Measurements from ENCODE around the gene GALNT4. TPM values are rescaled to one million over a fixed set of nuclear protein-coding genes. Genes with fewer than 3 reads are reported as not detected.

The GALNT4 gene
- 0.98 TPM for total RNA-seq (ENCODE audit: unreplicated experiment)
- long read RNA-seq, result 0 reads

- TF ChIP-seq CTCF (IDR thresholded peaks at IDR 0.05; ENCODE audit: partially characterized antibody, unreplicated experiment), result peak; percentile 75
- peaks cover 2% of the 10 kb centered on the region for H3K27me3 Mint-ChIP-seq (ENCODE audit: unreplicated experiment)
Observed at GRCh38 chr12:89524541-89525304, at the start of gene GALNT4. GALNT4 (minus strand) TSS chr12:89524796; CDS start chr12:89524549, 247 bp downstream.

GRCh38 chr12:89573051-89573810 lies 48.6 kb upstream of the GALNT4 start:
- H3K27ac Mint-ChIP-seq (ENCODE audit: unreplicated experiment), result no peak overlapping the region
- peaks cover 4% of the 10 kb centered on the region for H3K4me1 Mint-ChIP-seq (ENCODE audit: low read depth, unreplicated experiment)
- no peaks in the 10 kb centered on the region for H3K9me3 Mint-ChIP-seq (ENCODE audit: unreplicated experiment)
- H3K36me3 Mint-ChIP-seq (ENCODE audit: unreplicated experiment), result no peaks in the 10 kb centered on the region
- no peak for DNase-seq
- TF ChIP-seq CTCF (IDR thresholded peaks at IDR 0.05; ENCODE audit: partially characterized antibody, unreplicated experiment), result no peak
- no peak overlapping the region for H3K4me3 Mint-ChIP-seq (ENCODE audit: unreplicated experiment)
- no peaks in the 10 kb centered on the region for H3K27me3 Mint-ChIP-seq (ENCODE audit: unreplicated experiment)

More at GRCh38 chr12:89524541-89525304, at the start of gene GALNT4:
- Mint-ChIP-seq H3K4me3 (ENCODE audit: unreplicated experiment) (peak within 1 kb of the TSS; percentile 96), H3K9me3 (ENCODE audit: unreplicated experiment) (no peaks in the 10 kb centered on the region), H3K36me3 (ENCODE audit: unreplicated experiment) (no peaks in the 10 kb centered on the region), H3K27ac (ENCODE audit: unreplicated experiment) (no peak within 1 kb of the TSS), H3K4me1 (ENCODE audit: low read depth, unreplicated experiment) (no peaks in the 10 kb centered on the region)
- DNase-seq, result peak; percentile 78

DNA sequence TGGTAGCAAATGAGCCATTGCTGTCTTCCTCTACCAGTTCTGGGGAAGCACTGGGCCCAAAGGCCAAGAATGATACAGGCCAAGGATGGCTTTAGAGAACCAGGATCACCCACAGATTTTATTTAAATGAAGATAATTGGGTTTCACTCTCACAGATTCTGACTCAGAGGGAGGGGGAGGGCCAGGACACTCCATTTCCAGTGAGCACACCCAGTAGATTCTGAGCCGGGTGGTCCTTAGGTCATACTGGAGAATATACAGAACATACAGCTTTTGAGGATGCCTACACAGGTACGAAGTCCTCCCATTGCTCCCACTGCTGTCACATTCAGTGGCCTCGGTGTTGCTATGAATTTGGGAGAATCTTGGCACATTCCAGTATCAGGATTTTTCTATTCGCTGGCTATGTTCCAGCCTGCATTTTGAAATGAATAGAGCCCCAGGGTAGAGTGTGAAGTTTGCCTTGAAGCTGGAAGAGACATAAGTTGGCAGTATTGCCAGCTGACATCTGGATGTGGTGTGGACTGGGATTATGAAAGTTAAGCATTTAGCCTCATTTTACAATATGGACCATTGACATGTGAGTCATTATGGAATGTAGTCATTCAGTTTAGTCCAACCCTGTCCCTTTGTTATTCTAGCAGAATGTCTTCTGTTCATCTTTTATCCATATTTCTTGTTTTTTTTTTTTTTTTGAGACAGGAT lies 47.0 kb upstream of the GALNT4 start:
- Mint-ChIP-seq H3K4me3 (ENCODE audit: unreplicated experiment) (no peak overlapping the region), H3K27ac (ENCODE audit: unreplicated experiment) (no peak overlapping the region), H3K36me3 (ENCODE audit: unreplicated experiment) (no peaks in the 10 kb centered on the region), H3K9me3 (ENCODE audit: unreplicated experiment) (no peaks in the 10 kb centered on the region), H3K4me1 (ENCODE audit: low read depth, unreplicated experiment) (peaks cover under 1% of the 10 kb centered on the region), H3K27me3 (ENCODE audit: unreplicated experiment) (no peaks in the 10 kb centered on the region)
- TF ChIP-seq CTCF (IDR thresholded peaks at IDR 0.05; ENCODE audit: partially characterized antibody, unreplicated experiment), result no peak
- DNase-seq, result no peak

DNA sequence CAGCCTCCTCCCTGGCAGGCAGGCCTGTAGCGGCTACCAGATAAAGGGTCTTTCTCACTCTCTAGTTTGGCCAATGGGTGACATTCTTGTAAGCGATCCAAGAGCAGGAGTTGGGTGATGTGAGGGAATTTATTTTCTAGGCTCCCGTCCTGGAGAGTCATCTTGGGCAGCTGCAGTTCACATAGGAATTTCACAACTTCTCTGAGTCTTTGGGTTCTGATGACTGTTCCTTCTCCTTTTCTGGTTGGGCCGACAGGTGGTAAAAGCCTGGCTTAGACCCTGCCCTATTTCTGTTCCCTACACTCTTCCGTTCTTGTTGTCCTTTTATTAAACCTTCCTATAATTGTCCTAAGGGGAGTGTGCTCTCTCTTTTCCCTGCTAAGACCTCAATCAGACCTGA lies 43.9 kb upstream of the GALNT4 start:
- H3K27me3 Mint-ChIP-seq (ENCODE audit: unreplicated experiment), result no peaks in the 10 kb centered on the region
- DNase-seq, result no peak
- H3K36me3 Mint-ChIP-seq (ENCODE audit: unreplicated experiment), result no peaks in the 10 kb centered on the region
- H3K4me3 Mint-ChIP-seq (ENCODE audit: unreplicated experiment), result no peak overlapping the region
- no peak for TF ChIP-seq CTCF (IDR thresholded peaks at IDR 0.05; ENCODE audit: partially characterized antibody, unreplicated experiment)
- no peaks in the 10 kb centered on the region for H3K4me1 Mint-ChIP-seq (ENCODE audit: low read depth, unreplicated experiment)
- H3K9me3 Mint-ChIP-seq (ENCODE audit: unreplicated experiment), result no peaks in the 10 kb centered on the region
- H3K27ac Mint-ChIP-seq (ENCODE audit: unreplicated experiment), result no peak overlapping the region

All from glutamatergic neuron (in vitro differentiated cells).